HFF-Myc (cell line): Measurements from ENCODE around the gene CTRB1.

ENCODE experiments used
- DNase-seq: peaks from one replicate; pipeline ENCODE4 v3.0.0-alpha.2; 2011; ENCODE audit warnings: low read depth; ENCODE audit errors: extremely low read depth
- H3K4me3 ChIP-seq: replicated peaks from 2 replicates; pipeline ENCODE4 v1.5.1; 2011; ENCODE audit warnings: low read depth, mild to moderate bottlenecking, control low read depth, low read length
- TF ChIP-seq, protein P1 (sequence below): IDR thresholded peaks from 2 replicates; pipeline ENCODE4 v1.5.1; 2012; ENCODE audit warnings: mild to moderate bottlenecking, low read depth, low read length, control low read depth; ENCODE audit errors: missing control alignments

The CTRB1 gene

GRCh38 chr16:75218256-75219076, at the start of gene CTRB1:
TSS of gene CTRB1 (plus strand) at chr16:75218988. CDS start at chr16:75219008, 20 bp downstream.
- TF ChIP-seq, protein P1, sequence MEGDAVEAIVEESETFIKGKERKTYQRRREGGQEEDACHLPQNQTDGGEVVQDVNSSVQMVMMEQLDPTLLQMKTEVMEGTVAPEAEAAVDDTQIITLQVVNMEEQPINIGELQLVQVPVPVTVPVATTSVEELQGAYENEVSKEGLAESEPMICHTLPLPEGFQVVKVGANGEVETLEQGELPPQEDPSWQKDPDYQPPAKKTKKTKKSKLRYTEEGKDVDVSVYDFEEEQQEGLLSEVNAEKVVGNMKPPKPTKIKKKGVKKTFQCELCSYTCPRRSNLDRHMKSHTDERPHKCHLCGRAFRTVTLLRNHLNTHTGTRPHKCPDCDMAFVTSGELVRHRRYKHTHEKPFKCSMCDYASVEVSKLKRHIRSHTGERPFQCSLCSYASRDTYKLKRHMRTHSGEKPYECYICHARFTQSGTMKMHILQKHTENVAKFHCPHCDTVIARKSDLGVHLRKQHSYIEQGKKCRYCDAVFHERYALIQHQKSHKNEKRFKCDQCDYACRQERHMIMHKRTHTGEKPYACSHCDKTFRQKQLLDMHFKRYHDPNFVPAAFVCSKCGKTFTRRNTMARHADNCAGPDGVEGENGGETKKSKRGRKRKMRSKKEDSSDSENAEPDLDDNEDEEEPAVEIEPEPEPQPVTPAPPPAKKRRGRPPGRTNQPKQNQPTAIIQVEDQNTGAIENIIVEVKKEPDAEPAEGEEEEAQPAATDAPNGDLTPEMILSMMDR: no peak
- no peak for DNase-seq
- H3K4me3 ChIP-seq: no peak within 1 kb of the TSS

GRCh38 chr16:75169899-75170405, 48.8 kb upstream of the CTRB1 start:
- DNase-seq: no peak
- no peak overlapping the region for H3K4me3 ChIP-seq
- TF ChIP-seq, protein P1: no peak

- H3K4me3 ChIP-seq: no peak overlapping the region
- no peak for DNase-seq
- TF ChIP-seq, protein P1: no peak
These were observed 46.2 kb upstream of the CTRB1 start for GRCh38 chr16:75172578-75172977.

DNA sequence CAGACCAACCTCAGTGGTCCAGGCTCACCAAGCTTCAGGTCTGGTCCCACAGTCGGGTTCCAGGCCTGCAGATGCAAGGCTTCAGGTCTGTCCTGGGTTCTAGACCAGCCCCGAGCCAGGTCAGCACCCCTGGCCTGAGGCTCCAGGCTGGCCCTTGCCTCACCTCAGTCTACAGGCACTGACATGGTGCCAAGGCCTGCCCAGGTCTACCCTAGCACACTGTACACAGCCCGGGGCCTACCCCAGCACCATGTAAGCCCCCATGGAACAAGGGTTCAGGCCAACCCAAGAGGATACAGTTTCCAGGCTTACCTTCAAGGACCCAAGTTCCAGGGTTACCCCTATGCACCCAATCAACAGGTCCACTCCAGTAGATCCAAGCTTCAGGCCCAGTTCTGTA, 43.7 kb upstream of the CTRB1 start:
- no peak for DNase-seq
- TF ChIP-seq, protein P1: no peak
- H3K4me3 ChIP-seq: no peak overlapping the region

DNA sequence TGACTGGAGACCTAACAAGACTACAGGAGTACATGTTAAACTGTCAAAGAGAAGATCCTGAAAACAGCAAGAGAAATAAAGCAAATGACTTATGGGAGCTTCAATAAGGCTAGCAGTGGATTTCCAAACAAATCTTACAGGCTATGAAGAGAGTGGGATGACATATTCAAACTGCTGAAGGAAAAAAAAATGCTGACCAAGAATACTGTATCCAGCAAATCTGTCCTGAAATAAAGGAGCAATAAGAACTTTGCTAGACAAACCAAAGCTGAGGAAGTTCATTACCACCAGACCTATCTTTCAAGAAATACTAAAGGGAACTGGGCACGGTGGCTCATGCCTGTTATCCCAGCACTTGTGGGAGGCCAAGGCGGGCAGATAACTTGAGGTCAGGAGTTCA, 41.9 kb upstream of the CTRB1 start:
- DNase-seq: no peak
- TF ChIP-seq, protein P1: no peak
- H3K4me3 ChIP-seq: no peak overlapping the region

DNA sequence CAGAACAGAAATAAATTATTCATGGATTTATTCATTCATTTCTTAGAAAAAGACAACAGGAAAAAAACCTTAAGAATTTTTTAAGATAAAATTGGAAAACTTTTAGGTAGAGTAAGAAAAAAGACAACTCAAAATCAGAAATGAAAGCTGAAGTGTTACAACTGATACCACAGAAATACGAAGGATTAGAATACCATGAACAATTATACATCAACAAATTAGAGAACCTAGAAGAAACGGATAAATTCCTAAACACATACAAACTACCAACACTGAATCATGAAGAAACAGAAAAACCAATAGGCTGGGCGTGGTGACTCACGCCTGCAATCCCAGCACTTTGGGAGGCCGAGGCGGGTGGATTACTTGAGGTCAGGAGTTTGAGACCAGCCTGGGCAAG, 39.6 kb upstream of the CTRB1 start:
- no peak overlapping the region for H3K4me3 ChIP-seq
- no peak for DNase-seq
- TF ChIP-seq, protein P1: no peak
